Left colon (tissue), 2 donors: ENCODE measurements around the gene PLEKHA6. TPM values are rescaled to one million over a fixed set of nuclear protein-coding genes. Genes with fewer than 3 reads are reported as not detected.

ENCODE experiments used
- ATAC-seq: fragments of 200-7000 bp; cut with Tn5 transposase; one replicate; pipeline ENCODE4 v1.9.1; 2020; ENCODE audit warnings: mild to moderate bottlenecking, moderate library complexity
- DNase-seq, 2 donors: peaks; one replicate each; pipeline ENCODE4 v3.0.0-alpha.2; 2020
- intact Hi-C, 2 donors: fragments of 100-400 bp; cut with DNase I in 1 of 2; cut with micrococcal nuclease in 1 of 2; formaldehyde crosslinking; loops; one replicate each; pipeline versions ENCODE4 v1.11.2 to v1.14.0; 2022; cut with DNase I, micrococcal nuclease
- long read RNA-seq: library from polyadenylated mRNA; unstranded; transcript quantifications from one replicate; pipeline ENCODE4 v2.0.0, GENCODE V29; 2021
- total RNA-seq, 2 donors: library from RNA; stranded (reverse); fragmentation: NEBNext Ultra II Directional; extraction: Animal tissue kit (Norgen Biotek cat#: 25700); gene quantifications; one replicate each; pipeline ENCODE4 v1.2.1, GENCODE V29; 2021
- donor health status: DM: no; HTN: no; CAD: no.
- donor health status: DM: yes; HTN: yes; CAD: no.

Gene PLEKHA6, protein sequence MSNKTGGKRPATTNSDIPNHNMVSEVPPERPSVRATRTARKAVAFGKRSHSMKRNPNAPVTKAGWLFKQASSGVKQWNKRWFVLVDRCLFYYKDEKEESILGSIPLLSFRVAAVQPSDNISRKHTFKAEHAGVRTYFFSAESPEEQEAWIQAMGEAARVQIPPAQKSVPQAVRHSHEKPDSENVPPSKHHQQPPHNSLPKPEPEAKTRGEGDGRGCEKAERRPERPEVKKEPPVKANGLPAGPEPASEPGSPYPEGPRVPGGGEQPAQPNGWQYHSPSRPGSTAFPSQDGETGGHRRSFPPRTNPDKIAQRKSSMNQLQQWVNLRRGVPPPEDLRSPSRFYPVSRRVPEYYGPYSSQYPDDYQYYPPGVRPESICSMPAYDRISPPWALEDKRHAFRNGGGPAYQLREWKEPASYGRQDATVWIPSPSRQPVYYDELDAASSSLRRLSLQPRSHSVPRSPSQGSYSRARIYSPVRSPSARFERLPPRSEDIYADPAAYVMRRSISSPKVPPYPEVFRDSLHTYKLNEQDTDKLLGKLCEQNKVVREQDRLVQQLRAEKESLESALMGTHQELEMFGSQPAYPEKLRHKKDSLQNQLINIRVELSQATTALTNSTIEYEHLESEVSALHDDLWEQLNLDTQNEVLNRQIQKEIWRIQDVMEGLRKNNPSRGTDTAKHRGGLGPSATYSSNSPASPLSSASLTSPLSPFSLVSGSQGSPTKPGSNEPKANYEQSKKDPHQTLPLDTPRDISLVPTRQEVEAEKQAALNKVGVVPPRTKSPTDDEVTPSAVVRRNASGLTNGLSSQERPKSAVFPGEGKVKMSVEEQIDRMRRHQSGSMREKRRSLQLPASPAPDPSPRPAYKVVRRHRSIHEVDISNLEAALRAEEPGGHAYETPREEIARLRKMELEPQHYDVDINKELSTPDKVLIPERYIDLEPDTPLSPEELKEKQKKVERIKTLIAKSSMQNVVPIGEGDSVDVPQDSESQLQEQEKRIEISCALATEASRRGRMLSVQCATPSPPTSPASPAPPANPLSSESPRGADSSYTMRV
- 100 to 1,000 TPM; 110 to 131 TPM for total RNA-seq
- long read RNA-seq, partial matches to known transcripts, result 36 of 88 reads
- long read RNA-seq, other reads (novel, unspliced or antisense), result 52 of 88 reads

DNA sequence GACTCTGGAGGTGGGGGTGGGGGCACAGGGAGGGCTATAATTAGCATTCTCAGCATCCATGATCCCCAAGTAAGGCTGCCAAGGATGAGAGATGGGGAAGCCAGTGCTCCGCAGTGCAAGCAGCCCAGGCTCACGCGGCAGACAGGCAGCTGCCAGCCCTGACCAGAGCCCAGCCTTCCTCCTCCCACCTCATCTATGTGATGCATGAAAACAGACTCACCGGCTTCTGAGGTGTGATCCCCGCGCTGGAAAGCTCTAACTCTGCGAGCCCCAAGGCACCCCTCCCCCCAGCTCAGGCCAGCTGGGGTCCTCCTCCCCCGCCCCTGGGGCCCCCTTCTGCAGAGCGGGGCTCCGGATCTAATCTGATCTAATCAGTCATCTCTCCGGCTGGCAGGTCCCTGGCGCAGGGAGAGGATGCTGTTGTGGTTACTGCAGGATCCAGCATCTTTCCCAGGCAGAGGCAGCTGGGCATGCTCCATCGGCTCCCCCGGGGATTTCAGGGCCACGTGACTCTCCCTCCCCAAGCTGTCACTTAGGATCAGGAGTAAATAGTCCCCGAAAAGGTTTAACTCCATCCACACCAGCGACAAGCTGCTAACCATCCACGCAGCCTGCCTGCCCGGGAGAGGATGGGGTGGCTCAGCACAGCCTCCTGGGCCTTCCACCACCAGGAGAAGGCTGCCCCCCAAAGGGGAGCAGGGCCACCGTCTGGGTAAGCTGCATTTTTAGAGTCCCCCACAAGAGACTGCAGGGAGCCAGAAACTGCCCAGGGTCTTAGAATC is at the start of gene PLEKHA6:
Gene PLEKHA6 (minus strand): TSS at position 456 of the 782 bp plus-strand sequence. CDS start 86,202 bp downstream, outside the sequence.
- intact Hi-C loops, result loop anchor here (5.0 to 10.0 kb wide), 4 partner anchors 95 to 195 kb away; partner anchors contain the start of genes GOLT1A (in 1 of the 2) and REN (in 1 of the 2)
- no peak for DNase-seq
- ATAC-seq, result no peak

DNA sequence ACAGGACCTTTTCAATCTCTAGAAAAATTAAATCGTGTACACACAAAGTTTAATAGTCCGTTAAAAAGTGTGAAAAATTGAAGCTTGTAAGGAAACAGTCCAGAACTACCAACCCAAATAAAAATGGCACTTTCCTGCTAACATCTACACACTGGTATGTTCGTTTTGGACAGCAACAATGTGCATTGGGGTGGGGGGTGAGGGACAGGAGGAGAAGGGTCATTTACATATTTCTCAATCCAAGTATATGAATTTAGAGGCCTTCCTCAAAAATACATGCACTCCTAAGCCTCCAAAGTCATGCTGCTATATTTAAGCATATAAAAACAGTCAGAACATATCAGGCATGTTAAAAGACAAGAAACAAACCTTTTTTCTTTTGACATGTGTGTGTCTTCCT is 49.4 kb upstream of the PLEKHA6 start:
- intact Hi-C loops, result no loop called here
- no peak for ATAC-seq
- no peak for DNase-seq

DNA sequence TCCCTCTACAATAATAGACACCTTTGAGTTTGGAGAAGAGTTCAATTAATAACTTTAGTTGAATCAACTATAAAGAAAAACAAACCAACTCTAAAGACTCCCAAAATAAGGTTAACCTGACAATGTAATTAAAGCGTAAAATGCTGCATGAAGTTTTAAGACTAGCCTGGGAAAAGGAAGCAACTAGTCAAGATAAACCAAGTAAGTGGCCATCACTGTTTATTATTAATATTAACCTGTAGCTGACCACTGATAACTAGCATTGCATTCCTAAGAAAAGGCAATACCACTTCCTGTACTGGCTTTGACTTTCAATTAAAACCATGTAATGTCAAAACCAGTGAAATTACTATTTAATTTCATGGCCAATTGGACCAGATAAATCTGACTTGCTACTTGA is 48.9 kb upstream of the PLEKHA6 start:
- DNase-seq, result no peak
- no peak for ATAC-seq
- intact Hi-C loops, result no loop called here

DNA sequence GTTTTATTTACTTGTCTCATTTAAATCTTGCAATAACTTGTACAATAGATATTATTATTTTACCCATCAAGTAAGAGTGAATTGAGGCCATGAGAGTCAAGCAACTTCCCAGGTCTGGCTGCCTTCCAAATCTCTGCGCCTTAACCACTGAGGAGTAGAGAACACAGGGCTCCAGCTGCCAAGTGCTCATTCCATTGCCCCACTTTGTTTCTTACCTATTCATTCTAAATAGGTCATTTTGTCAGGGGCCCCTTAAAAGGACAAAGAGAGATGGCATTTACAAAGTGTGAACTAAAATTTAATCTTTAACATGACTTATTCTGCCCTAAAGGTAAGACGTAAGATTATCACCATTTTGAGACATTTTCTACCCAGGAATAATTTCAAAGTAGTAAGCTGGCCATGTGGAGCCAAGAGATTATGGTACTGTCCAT is 48.4 kb upstream of the PLEKHA6 start:
- intact Hi-C loops, result no loop called here
- ATAC-seq (no peak), DNase-seq (peak; percentile 73 to 77)

DNA sequence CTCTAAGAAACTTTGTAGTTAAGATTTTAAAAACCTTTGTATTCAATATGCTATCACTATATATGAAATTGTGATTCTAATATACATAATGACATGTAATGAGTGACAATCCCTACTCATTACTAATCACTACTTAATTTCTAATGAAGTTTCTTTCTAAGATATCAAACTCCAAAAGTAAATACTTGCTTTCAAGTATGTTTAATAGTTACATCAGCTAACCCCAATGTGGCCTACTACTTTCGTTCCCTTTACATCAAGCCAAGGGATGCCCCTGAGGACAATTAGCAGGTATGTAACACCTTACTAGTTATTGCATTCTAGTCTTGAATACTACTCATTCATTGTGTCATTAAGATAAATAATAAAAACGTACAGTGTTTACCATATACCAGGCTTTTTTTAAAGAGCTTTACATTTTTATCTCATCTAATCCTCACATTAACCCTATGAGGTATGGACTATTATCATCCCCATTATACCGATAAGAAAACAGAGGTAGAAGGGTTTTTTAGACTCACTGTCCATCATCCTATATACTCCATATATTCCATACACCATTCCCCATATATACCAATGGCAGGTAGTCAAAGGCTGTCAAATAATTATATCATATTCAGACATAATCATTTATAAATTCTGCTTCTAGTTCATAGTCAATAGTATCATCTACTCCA is 47.7 kb upstream of the PLEKHA6 start:
- intact Hi-C loops, result no loop called here
- DNase-seq (no peak), ATAC-seq (no peak)

DNA sequence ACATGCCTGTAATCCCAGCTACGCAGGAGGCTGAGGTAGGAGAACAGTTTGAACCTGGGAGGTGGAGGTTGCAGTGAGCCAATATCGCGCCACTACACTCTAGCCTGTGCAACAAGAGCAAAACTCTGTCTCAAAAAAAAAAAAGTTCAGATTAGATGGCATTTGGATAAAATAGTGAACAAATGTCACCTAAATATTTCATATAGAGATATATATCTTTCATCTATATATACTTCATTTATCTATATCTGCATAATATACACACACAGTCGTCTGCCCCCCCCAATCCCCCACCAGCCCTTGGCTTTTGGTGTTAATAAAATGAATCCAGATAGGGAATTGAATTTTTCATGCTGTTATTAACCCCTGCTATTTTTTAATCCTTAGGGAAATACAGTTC is 46.9 kb upstream of the PLEKHA6 start:
- no peak for DNase-seq

DNA sequence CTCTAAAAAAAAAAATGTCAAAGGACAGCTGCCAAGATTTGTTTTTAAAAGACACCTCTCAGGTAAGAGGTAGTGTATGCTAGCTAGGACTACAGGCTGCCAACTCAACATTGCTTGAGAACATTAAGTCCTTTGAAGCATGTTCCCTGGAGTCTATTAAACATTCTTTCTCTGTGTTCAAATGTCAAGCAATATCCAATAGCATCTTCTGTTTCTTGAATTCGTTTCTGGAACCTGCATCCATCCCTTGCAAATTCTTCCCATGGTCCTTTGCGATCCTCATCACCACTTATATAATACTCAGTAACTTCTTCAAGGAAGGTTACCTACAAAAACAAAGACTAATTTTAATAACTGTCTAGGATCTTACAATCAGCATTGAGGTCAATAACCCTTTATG is 46.3 kb upstream of the PLEKHA6 start:
- no peak for ATAC-seq
- intact Hi-C loops, result no loop called here

More for the DNA sequence above, 46.9 kb upstream of the PLEKHA6 start:
- ATAC-seq, result no peak
- intact Hi-C loops, result no loop called here

DNA sequence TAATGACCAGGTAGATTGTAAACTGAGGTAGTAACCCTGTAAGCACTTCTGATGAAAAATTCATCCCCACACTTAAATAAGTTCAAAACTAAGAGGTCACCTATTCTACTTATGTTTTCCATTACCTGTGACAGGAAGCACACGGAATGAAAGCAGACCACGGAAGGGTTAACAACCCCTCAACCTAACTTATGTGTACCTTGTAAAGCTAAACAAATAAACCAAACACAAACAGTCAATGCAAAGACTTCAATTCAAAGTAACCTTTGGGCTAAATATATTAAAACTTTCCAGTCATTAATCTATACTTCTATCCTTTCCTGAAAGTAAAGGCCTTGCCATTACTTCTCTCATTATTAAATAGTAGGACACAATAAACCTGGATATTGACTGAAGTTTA is 44.9 kb upstream of the PLEKHA6 start:
- DNase-seq (no peak), ATAC-seq (no peak)
- intact Hi-C loops, result no loop called here

More for the DNA sequence above, 46.3 kb upstream of the PLEKHA6 start:
- no peak for DNase-seq

DNA sequence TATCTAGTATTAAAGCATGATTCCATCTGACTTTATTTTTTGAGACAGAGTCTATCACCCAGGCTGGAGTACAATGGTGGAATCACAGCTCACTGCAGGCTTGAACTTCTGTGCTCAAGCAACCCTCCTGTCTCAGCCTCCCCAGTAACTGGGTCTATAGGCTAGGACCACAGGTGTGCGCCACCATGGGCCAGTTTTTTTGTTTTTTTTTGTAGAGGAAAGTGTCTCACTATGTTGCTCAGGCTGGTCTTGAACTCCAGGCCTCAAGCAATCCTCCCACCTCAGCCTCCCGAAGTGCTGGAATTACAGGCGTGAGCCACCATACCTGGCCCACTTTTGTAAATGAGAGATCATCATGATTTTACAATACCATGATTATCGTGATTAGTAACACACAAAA is 42.7 kb upstream of the PLEKHA6 start:
- intact Hi-C loops, result no loop called here
- DNase-seq, result no peak
- ATAC-seq, result no peak

DNA sequence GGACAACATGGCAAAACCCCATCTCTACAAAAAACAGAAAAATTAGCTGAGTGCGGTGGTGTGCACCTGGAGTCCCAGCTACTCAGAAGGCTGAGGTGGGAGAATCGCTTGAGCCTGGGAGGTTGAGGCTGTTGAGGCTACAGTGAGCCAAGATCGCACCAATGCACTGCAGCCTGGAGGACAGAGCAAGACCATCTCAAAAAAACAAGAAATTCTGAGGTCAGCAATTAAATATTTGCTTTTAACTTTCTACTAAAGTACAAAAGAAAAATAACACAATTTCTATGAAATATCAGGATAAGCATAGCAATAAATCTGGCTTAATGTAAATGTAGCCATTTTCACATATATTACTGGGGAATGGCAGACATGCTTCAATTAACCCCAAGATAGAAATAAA is 42.0 kb upstream of the PLEKHA6 start:
- ATAC-seq (no peak), DNase-seq (no peak)
- intact Hi-C loops, result no loop called here

DNA sequence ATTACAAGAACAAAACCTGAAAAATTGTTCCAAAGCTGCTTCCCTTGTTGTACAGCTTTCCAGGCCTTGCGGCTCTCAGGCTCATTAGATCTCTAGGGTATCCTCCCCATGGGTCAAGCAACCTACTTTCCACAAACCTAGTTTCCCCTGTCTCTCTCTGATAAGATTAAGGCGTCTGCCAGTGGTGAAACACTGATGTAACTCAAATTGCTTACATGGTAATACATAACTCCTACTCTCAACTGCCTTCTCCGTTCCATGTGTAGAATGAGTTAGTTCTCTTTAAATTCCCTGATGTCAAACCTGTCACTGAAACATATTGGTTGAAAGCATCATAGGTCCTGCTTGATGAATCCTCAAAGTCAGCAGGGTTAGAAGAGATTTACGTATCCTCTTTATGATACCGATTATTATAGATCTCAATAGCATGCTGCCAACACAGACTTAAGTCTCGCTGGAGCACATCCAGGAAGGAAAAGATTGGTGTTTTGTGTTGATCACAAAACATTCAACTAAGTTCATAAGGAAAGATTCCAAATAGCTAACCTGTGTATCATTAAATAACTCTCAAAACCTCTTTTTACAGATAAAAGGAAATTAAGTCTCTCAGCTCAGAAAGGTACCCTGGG is 41.3 kb upstream of the PLEKHA6 start:
- intact Hi-C loops, result no loop called here
- no peak for DNase-seq
- no peak for ATAC-seq

DNA sequence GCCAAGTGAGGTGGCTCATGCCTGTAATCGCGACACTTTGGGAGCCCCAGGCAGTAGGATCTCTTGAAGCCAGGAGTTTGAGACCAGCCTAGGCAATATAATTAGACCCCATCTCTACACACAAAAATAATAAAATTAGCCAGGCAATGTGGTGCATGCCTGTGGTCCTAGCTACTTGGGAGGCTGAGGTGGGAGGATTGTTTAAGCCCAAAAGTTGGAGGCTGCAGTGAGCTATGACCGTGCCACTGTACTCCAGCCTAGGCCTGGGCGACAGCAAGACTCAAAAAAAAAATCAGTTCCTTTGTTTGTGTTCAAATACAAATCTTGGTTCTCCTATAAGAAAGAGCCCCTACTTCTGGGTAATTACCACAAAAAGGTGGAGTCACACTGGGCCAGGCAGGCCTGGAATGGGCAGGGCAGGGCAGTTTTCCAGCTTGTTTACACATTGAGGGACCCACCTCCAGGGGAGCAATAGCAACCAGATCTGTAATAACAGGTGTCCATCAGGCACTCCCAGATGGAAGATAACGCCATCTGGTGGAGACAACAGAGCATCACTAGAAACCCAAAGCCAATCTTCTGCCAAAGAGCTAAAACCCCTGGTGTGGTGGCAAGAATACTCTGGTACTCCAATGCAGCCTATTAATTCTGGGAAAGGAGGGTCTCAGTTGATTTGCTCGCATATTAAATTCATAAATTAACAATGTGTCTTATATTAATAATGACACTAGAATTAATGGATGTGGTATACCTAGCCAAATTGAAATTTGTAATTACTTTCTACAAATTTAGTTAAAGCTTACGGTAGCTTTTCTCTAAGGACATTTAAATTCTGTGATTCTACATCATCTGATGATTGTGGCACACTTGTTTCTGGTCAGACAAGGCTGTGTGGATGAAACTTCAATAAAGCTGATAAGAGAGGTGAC is 38.7 kb upstream of the PLEKHA6 start:
- peak; percentile 99 for ATAC-seq
- intact Hi-C loops, result no loop called here
- DNase-seq, result peak; percentile 85 to 92

DNA sequence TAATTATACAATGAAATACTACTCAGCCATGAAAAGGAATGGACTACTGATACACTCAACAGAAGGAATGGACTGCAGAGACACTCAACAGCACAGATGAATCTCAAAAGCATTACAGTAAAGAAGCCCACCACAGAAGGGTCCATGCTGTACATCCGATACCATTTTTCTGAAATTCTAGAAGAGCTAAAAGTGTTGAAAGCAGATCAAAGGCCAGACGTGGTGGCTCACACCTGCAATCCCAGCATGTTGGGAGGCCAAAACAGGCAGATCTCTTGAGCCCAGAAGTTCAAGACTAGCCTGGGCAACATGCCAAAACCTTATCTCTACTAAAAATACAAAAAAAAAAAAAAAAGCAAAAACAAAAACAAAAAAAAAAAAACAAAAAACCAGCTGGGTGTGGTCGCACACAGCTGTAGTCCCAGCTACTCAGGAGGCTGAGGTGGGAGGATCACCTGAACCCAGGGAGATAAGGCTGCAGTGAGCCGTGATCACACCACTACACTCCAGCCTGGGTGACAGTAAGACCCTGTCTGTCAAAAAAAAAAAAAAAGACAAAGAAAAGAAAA is 36.4 kb upstream of the PLEKHA6 start:
- intact Hi-C loops, result no loop called here
- no peak for ATAC-seq
- no peak for DNase-seq

DNA sequence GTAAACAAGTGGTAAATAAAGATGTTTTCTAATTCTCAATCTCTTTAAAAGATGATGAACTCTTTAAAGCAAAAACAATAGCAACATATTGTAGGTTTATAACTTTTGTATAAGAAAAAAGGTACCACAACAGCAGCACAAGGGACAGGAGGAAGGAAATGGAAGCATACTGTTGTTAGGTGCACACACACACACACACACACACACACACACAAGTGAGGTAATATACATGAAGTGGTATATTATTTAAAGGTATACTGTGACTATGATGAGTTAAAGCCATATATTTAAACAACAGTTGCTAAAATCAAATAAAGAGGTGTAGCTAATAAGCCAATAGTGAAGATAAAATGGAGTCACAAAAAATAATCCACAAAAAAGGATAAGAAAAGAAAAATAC is 31.9 kb upstream of the PLEKHA6 start:
- ATAC-seq, result peak; percentile 58
- intact Hi-C loops, result no loop called here
- no peak for DNase-seq

DNA sequence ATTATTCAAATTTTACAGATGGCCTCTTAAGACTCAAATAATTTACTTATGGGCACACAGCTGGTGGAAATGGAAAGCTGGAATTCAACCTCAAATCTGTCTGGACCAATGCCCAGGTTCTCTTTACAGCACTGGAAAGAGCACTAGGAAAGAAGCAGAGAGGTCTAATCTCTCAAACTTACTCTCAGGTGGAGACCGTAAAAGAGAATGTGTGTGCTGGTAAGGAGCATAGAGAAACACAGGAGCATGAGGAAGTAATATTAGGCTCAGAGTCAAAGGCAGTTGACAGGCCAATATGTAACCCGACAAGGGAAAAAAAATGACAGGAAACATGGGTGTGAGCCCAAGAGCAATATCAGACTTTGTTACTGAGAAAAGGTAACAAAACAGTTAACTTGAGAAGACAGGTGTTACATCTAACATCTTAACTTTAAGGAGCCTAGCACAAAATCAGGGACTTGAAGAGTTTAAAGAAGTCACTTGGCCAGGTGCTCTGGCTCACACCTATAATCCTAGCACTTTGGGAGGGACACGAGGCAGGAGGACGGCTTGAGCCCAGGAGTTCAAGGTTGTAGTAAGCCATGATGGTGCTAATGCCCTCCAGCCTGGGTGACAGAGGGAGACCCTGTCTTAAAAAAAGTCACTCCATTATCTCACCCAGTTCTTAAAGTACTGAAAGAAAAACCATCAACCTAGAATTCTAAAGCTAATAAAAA is 31.2 kb upstream of the PLEKHA6 start:
- ATAC-seq, result peak; percentile 94
- no peak for DNase-seq
- intact Hi-C loops, result no loop called here

DNA sequence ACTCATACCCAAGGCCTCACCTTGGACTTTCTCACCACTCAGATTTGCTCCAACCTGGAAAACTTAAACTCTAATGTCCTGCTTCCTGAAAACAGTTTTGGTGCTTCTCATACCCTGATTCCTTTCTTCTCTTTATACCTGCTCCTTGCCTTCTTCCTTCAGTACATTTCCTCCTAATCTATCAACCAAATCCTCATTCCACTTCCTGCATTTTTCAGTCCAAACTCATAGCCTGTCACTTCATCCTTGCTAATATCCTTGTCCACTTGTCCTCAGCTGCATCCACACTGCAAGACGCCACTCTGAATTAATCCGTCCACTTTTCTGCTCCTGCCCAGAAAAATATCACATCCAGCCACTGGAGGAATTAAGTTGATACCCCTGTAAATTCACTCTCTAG is 26.0 kb upstream of the PLEKHA6 start:
- DNase-seq (no peak), ATAC-seq (peak; percentile 3)
- intact Hi-C loops, result no loop called here
